Left ventricle myocardium inferior (tissue), 1 donor: ENCODE measurements around the gene ADCY5. TPM values are rescaled to one million over a fixed set of nuclear protein-coding genes. Genes with fewer than 3 reads are reported as not detected.

Experiments used
- DNase-seq: peaks from one replicate; pipeline ENCODE4 v3.0.0-alpha.2; 2020
- H3K27ac ChIP-seq: fragments of 200-600 bp; replicated peaks from 2 replicates; pipeline ENCODE4 v1.8.0; 2021
- H3K27me3 ChIP-seq: fragments of 200-600 bp; 2 replicates; pipeline ENCODE4 v1.8.0; 2021; ENCODE audit warnings: low read depth
- H3K36me3 ChIP-seq: fragments of 200-600 bp; 2 replicates; pipeline ENCODE4 v1.8.0; 2021
- H3K4me1 ChIP-seq: fragments of 200-600 bp; 2 replicates; pipeline ENCODE4 v1.8.0; 2021
- H3K4me3 ChIP-seq: fragments of 200-600 bp; 2 replicates; pipeline ENCODE4 v1.8.0; 2021; ENCODE audit warnings: mild to moderate bottlenecking, moderate library complexity
- H3K9me3 ChIP-seq: fragments of 200-600 bp; replicated peaks from 2 replicates; pipeline ENCODE4 v1.8.0; 2021
- intact Hi-C: fragments of 100-400 bp; cut with micrococcal nuclease; formaldehyde crosslinking; loops from one replicate; pipeline ENCODE4 v1.11.0; 2022
- total RNA-seq: library from RNA; stranded (reverse); fragmentation: NEBNext Ultra II Directional; extraction: Animal tissue kit (Norgen Biotek cat#: 25700); gene quantifications from one replicate; pipeline ENCODE4 v1.2.1, GENCODE V29; 2021
- TF ChIP-seq, protein P1 (sequence below): fragments of 200-600 bp; IDR thresholded peaks from 2 replicates; pipeline ENCODE4 v1.8.0; 2021; ENCODE audit warnings: antibody characterized with exemption, mild to moderate bottlenecking, borderline replicate concordance
- donor health status: DM: no; HTN: yes; CAD: no; lungs with severe emphysema.

The ADCY5 gene
- total RNA-seq, 1 donor from 2014 or later, result 249 TPM

DNA sequence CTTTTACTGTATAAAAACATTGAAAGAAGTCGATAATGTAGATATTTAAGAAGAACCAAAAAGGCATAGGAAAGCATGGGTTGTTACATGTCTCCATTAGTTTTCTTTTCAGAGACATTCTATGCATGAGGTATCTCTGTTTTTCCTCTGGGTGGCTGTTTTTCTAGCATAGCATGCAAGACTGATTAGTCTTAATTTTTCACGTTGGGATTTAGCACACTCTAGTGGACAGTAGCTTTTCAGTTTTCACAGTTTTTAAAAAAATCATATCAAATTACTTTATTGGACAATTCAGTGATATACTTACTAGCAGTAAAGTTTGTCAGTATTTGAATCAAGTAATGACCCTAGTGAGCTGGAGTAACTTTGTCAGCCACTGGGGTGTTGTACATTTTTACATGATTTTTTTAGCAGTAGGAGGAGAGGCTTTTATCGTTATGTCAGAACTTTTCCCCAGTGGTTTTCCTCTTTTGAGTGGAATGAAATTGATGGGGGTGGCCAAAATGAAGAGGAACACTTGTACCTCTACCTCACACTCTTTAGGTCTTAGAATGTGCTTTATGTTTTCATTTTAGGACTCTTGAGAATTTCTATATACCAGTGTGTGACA, 190.0 kb downstream of the ADCY5 start:
- TF ChIP-seq, protein P1, sequence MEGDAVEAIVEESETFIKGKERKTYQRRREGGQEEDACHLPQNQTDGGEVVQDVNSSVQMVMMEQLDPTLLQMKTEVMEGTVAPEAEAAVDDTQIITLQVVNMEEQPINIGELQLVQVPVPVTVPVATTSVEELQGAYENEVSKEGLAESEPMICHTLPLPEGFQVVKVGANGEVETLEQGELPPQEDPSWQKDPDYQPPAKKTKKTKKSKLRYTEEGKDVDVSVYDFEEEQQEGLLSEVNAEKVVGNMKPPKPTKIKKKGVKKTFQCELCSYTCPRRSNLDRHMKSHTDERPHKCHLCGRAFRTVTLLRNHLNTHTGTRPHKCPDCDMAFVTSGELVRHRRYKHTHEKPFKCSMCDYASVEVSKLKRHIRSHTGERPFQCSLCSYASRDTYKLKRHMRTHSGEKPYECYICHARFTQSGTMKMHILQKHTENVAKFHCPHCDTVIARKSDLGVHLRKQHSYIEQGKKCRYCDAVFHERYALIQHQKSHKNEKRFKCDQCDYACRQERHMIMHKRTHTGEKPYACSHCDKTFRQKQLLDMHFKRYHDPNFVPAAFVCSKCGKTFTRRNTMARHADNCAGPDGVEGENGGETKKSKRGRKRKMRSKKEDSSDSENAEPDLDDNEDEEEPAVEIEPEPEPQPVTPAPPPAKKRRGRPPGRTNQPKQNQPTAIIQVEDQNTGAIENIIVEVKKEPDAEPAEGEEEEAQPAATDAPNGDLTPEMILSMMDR, result peak; percentile 72
- no peaks in the 10 kb centered on the region for H3K27me3 ChIP-seq
- DNase-seq, result no peak
- H3K4me1 ChIP-seq, result peaks cover 6% of the 10 kb centered on the region
- intact Hi-C loops, result no loop called here
- no peaks in the 10 kb centered on the region for H3K9me3 ChIP-seq
- no peak overlapping the region for H3K4me3 ChIP-seq
- H3K36me3 ChIP-seq, result peaks cover 10% of the 10 kb centered on the region
- H3K27ac ChIP-seq, result no peak overlapping the region

DNA sequence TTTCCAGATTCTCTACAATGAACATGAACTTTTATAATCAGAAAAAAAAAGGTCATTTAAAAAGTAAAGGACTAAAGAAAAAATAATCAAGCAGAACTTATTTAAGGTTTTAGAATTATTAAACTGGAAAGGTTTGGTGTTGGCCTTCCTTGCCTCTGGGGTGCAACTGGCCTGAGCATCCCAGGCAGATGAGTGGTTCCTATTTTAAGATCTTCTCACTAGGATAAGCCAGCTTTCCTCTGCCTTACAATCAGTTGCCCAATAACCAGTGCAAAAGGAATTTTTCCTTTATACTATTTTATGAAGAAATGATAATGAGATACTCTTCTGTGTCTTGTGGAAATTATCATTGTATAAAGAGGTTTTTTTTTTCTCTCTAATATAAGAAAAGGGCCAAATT, 190.5 kb downstream of the ADCY5 start:
- TF ChIP-seq, protein P1, result no peak
- Histone ChIP-seq H3K9me3 (no peaks in the 10 kb centered on the region), H3K27me3 (no peaks in the 10 kb centered on the region), H3K36me3 (peaks cover 7% of the 10 kb centered on the region), H3K4me3 (no peak overlapping the region), H3K27ac (no peak overlapping the region), H3K4me1 (peaks cover 6% of the 10 kb centered on the region)
- DNase-seq, result no peak
- intact Hi-C loops, result no loop called here

DNA sequence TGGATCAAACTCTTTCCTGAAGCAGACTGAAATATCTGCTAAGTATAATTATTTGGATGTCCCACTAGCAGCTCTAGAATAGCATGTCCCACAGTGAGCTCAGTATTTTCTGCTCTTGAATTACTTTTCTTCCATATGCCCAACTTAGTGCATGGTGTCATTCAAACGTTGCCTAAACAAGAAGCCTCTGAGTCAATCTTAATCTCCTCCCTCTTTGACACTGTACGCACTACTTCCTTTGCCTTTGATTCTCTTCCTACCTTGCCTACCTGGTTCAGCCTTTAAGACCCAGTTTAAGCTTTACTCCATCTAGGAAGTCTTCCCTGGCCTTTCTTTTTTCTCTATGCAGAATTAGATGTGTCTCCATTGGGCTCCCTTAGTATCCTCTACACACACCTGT, 192.6 kb downstream of the ADCY5 start:
- H3K27ac ChIP-seq, result no peak overlapping the region
- TF ChIP-seq, protein P1, result no peak
- no peak for DNase-seq
- intact Hi-C loops, result no loop called here
- H3K36me3 ChIP-seq, result peaks cover 12% of the 10 kb centered on the region
- no peak overlapping the region for H3K4me3 ChIP-seq
- no peaks in the 10 kb centered on the region for H3K9me3 ChIP-seq
- peaks cover 6% of the 10 kb centered on the region for H3K4me1 ChIP-seq
- H3K27me3 ChIP-seq, result no peaks in the 10 kb centered on the region

DNA sequence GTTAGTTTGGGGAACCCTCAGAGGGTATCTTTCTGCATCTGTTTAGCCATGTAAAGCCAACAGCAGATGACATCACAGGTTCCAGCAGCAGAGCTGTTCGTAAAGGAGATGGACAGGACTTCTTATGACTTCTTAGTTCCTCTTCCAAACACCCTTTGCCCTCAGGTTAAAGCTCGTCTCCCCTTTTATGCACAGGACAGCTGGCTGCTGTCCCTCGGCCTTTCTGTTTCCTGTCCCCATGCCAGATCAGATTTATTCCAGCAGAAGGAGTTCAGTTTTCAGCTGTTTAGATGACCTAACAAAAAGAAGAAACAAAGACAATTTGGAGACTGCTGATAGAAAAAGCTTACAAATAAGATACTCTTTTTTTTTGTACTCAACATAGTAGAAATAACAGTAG, 202.0 kb downstream of the ADCY5 start:
- no peak overlapping the region for H3K4me3 ChIP-seq
- H3K36me3 ChIP-seq, result peaks cover 34% of the 10 kb centered on the region
- intact Hi-C loops, result no loop called here
- DNase-seq, result no peak
- H3K9me3 ChIP-seq, result no peaks in the 10 kb centered on the region
- TF ChIP-seq, protein P1, result no peak
- peak overlapping the region; percentile 16 for H3K27ac ChIP-seq
- no peaks in the 10 kb centered on the region for H3K27me3 ChIP-seq
- peaks cover 37% of the 10 kb centered on the region for H3K4me1 ChIP-seq

DNA sequence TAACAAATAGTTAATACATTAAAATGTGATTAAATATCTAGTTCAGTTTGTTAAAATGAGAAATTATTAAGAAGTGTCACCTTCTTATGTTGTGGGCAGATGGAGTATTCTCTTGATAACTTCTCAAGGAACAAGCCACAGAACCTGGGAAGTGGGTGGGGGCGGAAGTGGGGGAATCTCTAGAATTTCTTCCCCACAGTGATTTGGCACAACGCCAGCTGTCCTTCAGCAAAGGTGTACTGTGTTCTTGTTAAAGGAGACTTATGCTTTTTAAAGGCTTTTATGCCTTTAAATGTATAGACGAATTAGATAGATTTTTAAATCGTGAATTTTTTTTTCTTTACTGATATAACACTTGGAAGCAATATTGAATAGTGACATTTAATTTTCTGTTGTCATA, 204.8 kb downstream of the ADCY5 start:
- H3K9me3 ChIP-seq, result no peaks in the 10 kb centered on the region
- H3K4me3 ChIP-seq, result no peak overlapping the region
- TF ChIP-seq, protein P1, result no peak
- no peak overlapping the region for H3K27ac ChIP-seq
- no peaks in the 10 kb centered on the region for H3K27me3 ChIP-seq
- intact Hi-C loops, result no loop called here
- H3K36me3 ChIP-seq, result peaks cover 44% of the 10 kb centered on the region
- no peak for DNase-seq
- H3K4me1 ChIP-seq, result peaks cover 37% of the 10 kb centered on the region
